ENCODE data around the gene RSBN1L. TPM values are rescaled to one million over a fixed set of nuclear protein-coding genes. Genes with fewer than 3 reads are reported as not detected.
"Not testable (repeated sequence)": the region's sequence is repeated elsewhere in the genome, so short reads cannot be mapped to it uniquely, and the experiment has no call there.

The RSBN1L gene
- polyA plus RNA-seq, 3 donors = 1.3 to 10.0 (median 2.2) TPM

- TF ChIP-seq CTCF (IDR thresholded peaks at IDR 0.05) = no peak
- no peaks in the 10 kb centered on the region for H3K4me1 ChIP-seq (ENCODE audit: control insufficient read depth in 1 of 2, insufficient read depth in 2 of 2, low read length in 2 of 2)
- 100% methylated on average over 2 of the region's 3 CpGs for WGBS (ENCODE audit: insufficient coverage)
- Mint-ChIP-seq H3K4me1 (peaks cover 19% of the 10 kb centered on the region), H3K27me3 (ENCODE audit: low read depth in 3 of 3) (no peaks in the 10 kb centered on the region), H3K4me3 (no peak overlapping the region), H3K9me3 (no peaks in the 10 kb centered on the region), H3K36me3 (peaks cover 5 to 20% of the 10 kb centered on the region in 2 donors), H3K27ac (no peak overlapping the region)
- no peaks in the 10 kb centered on the region for H3K9me3 ChIP-seq (replicated peaks in 1 of 2; ENCODE audit: control insufficient read depth in 1 of 2, insufficient read depth in 1 of 2, low read length in 2 of 2)
- H3K9ac ChIP-seq (ENCODE audit: insufficient read depth, low read length, poor library complexity, severe bottlenecking) = no peak overlapping the region
- no peak overlapping the region for H3K4me2 ChIP-seq (replicated peaks; ENCODE audit: extremely low read depth, low read length, poor library complexity, severe bottlenecking)
- peaks cover 3 to 18% of the 10 kb centered on the region in 2 donors for H3K36me3 ChIP-seq (replicated peaks in 1 of 2; ENCODE audit: control insufficient read depth in 1 of 2, insufficient read depth in 2 of 2, low read length in 2 of 2)
- H3K4me3 ChIP-seq (replicated peaks in 1 of 3; ENCODE audit: low read depth in 2 of 3, low read length in 3 of 3) = no peak overlapping the region
- DNase-seq = no peak
- H3K27me3 ChIP-seq (ENCODE audit: control insufficient read depth in 2 of 2, insufficient read depth in 2 of 2, low read length in 2 of 2) = no peaks in the 10 kb centered on the region
- H3K27ac ChIP-seq (ENCODE audit: low read depth in 1 of 2, low read length in 2 of 2) = no peak overlapping the region
- intact Hi-C loops (cut with micrococcal nuclease) = no loop called here
- H3K79me2 ChIP-seq (ENCODE audit: insufficient read depth, low read length) = peaks cover 98% of the 10 kb centered on the region
- no peak overlapping the region for H2AFZ ChIP-seq (ENCODE audit: insufficient read depth, low read depth, low read length, poor library complexity, severe bottlenecking)
- H4K20me1 ChIP-seq (ENCODE audit: insufficient read depth, low read length) = peaks cover 98% of the 10 kb centered on the region
Observed at GRCh38 chr7:77716804-77717203, 20.5 kb downstream of the RSBN1L start.

GRCh38 chr7:77717566-77717965 lies 21.3 kb downstream of the RSBN1L start:
- H3K4me3 ChIP-seq (replicated peaks in 1 of 3; ENCODE audit: low read depth in 2 of 3, low read length in 3 of 3); DNase-seq; H3K27me3 Mint-ChIP-seq (ENCODE audit: low read depth in 3 of 3); H2AFZ ChIP-seq (ENCODE audit: insufficient read depth, low read depth, low read length, poor library complexity, severe bottlenecking); H3K9ac ChIP-seq (ENCODE audit: insufficient read depth, low read length, poor library complexity, severe bottlenecking); H3K4me1 ChIP-seq (ENCODE audit: control insufficient read depth in 1 of 2, insufficient read depth in 2 of 2, low read length in 2 of 2); H3K4me2 ChIP-seq (replicated peaks; ENCODE audit: extremely low read depth, low read length, poor library complexity, severe bottlenecking); H3K27me3 ChIP-seq (ENCODE audit: control insufficient read depth in 2 of 2, insufficient read depth in 2 of 2, low read length in 2 of 2); intact Hi-C loops (cut with micrococcal nuclease); H3K9me3 ChIP-seq (replicated peaks in 1 of 2; ENCODE audit: control insufficient read depth in 1 of 2, insufficient read depth in 1 of 2, low read length in 2 of 2); H3K9me3 Mint-ChIP-seq; H3K27ac ChIP-seq (ENCODE audit: low read depth in 1 of 2, low read length in 2 of 2); H3K4me3 Mint-ChIP-seq: not testable (repeated sequence)
- Histone ChIP-seq H3K36me3 (replicated peaks in 1 of 2; ENCODE audit: control insufficient read depth in 1 of 2, insufficient read depth in 2 of 2, low read length in 2 of 2) (peaks cover 0 to 18% of the 10 kb centered on the region in 2 donors), H3K79me2 (ENCODE audit: insufficient read depth, low read length) (peaks cover 99% of the 10 kb centered on the region), H4K20me1 (ENCODE audit: insufficient read depth, low read length) (peaks cover 99% of the 10 kb centered on the region)
- Mint-ChIP-seq H3K4me1 (peaks cover 17% of the 10 kb centered on the region), H3K36me3 (peaks cover 5 to 17% of the 10 kb centered on the region in 2 donors), H3K27ac (peak overlapping the region in 5 of 7 donors; percentile 38 to 80 (median 73))
- WGBS (ENCODE audit: insufficient coverage) = 100% methylated on average over 2 of the region's 5 CpGs

All from CD14-positive monocyte (primary cell).